ENCODE data around the gene FLRT2.

FLRT2 gene

GRCh38 chr14:85601246-85601645, 71.3 kb downstream of the FLRT2 start:
- TF ChIP-seq POLR2AphosphoS5 (IDR thresholded peaks at IDR 0.05; ENCODE audit: low read depth, low read length) (no peak), TAF1 (IDR thresholded peaks at IDR 0.05; ENCODE audit: borderline replicate concordance, insufficient read depth, low read length) (no peak), FOXP2 (optimal IDR thresholded peaks at IDR 0.05; ENCODE audit: borderline replicate concordance, extremely low read depth, extremely low read length, insufficient read depth) (no peak), SIN3A (IDR thresholded peaks at IDR 0.05; ENCODE audit: borderline replicate concordance, insufficient read depth, low read length) (no peak)
- TF ChIP-seq, protein P1, sequence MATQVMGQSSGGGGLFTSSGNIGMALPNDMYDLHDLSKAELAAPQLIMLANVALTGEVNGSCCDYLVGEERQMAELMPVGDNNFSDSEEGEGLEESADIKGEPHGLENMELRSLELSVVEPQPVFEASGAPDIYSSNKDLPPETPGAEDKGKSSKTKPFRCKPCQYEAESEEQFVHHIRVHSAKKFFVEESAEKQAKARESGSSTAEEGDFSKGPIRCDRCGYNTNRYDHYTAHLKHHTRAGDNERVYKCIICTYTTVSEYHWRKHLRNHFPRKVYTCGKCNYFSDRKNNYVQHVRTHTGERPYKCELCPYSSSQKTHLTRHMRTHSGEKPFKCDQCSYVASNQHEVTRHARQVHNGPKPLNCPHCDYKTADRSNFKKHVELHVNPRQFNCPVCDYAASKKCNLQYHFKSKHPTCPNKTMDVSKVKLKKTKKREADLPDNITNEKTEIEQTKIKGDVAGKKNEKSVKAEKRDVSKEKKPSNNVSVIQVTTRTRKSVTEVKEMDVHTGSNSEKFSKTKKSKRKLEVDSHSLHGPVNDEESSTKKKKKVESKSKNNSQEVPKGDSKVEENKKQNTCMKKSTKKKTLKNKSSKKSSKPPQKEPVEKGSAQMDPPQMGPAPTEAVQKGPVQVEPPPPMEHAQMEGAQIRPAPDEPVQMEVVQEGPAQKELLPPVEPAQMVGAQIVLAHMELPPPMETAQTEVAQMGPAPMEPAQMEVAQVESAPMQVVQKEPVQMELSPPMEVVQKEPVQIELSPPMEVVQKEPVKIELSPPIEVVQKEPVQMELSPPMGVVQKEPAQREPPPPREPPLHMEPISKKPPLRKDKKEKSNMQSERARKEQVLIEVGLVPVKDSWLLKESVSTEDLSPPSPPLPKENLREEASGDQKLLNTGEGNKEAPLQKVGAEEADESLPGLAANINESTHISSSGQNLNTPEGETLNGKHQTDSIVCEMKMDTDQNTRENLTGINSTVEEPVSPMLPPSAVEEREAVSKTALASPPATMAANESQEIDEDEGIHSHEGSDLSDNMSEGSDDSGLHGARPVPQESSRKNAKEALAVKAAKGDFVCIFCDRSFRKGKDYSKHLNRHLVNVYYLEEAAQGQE (IDR thresholded peaks at IDR 0.05; ENCODE audit: insufficient read depth in 1 of 2, low read depth in 2 of 2, low read length in 2 of 2), result no peak

DNA sequence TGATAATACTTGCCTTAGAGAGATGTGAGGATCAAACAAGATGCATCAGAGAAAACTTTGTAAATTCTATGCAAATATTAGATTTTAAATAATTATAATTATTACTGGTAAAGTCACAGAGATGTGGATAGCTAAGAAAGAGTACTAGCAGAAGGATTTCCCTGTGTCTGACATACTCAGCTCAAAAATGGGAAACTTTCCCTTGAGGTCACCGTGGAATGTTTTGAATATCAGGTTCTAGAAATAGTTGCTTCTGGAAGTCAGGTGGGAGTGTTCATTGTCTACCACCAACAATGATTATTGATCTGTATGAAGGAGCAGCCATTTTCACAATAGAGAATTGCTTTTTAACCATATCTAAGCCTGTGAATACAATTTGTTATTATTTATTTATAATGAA, 71.7 kb downstream of the FLRT2 start:
- TF ChIP-seq TAF1 (IDR thresholded peaks at IDR 0.05; ENCODE audit: borderline replicate concordance, insufficient read depth, low read length), result no peak
- TF ChIP-seq POLR2AphosphoS5 (IDR thresholded peaks at IDR 0.05; ENCODE audit: low read depth, low read length), result no peak
- TF ChIP-seq SIN3A (IDR thresholded peaks at IDR 0.05; ENCODE audit: borderline replicate concordance, insufficient read depth, low read length), result no peak
- TF ChIP-seq, protein P1 (IDR thresholded peaks at IDR 0.05; ENCODE audit: insufficient read depth in 1 of 2, low read depth in 2 of 2, low read length in 2 of 2), result no peak
- TF ChIP-seq FOXP2 (optimal IDR thresholded peaks at IDR 0.05; ENCODE audit: borderline replicate concordance, extremely low read depth, extremely low read length, insufficient read depth), result no peak

DNA sequence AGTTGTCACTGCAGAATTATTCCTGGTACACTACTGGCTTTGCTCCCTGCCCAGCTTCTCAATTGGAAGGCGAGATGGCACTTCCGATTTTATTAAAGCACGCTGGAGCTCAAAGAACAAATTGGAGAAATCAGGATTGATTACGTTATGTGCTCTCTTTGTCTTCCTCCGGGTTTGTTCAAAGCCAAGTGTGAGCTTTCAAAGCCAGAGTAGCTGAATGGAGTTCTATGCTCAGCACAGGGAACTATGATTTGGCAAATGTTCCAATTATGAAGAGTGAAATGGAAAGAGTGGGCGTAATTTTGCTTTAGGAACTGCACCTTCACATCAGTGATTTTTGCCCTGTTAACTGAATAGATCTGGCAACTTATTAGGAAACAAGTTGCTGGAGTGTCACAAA, 72.4 kb downstream of the FLRT2 start:
- no peak for TF ChIP-seq SIN3A (IDR thresholded peaks at IDR 0.05; ENCODE audit: borderline replicate concordance, insufficient read depth, low read length)
- no peak for TF ChIP-seq TAF1 (IDR thresholded peaks at IDR 0.05; ENCODE audit: borderline replicate concordance, insufficient read depth, low read length)
- no peak for TF ChIP-seq FOXP2 (optimal IDR thresholded peaks at IDR 0.05; ENCODE audit: borderline replicate concordance, extremely low read depth, extremely low read length, insufficient read depth)
- no peak for TF ChIP-seq POLR2AphosphoS5 (IDR thresholded peaks at IDR 0.05; ENCODE audit: low read depth, low read length)
- TF ChIP-seq, protein P1 (IDR thresholded peaks at IDR 0.05; ENCODE audit: insufficient read depth in 1 of 2, low read depth in 2 of 2, low read length in 2 of 2), result no peak

- no peak for TF ChIP-seq TAF1 (IDR thresholded peaks at IDR 0.05; ENCODE audit: borderline replicate concordance, insufficient read depth, low read length)
- TF ChIP-seq SIN3A (IDR thresholded peaks at IDR 0.05; ENCODE audit: borderline replicate concordance, insufficient read depth, low read length), result no peak
Observed at GRCh38 chr14:85604021-85604420, 74.1 kb downstream of the FLRT2 start.

- no peak for TF ChIP-seq SIN3A (IDR thresholded peaks at IDR 0.05; ENCODE audit: borderline replicate concordance, insufficient read depth, low read length)
- TF ChIP-seq TAF1 (IDR thresholded peaks at IDR 0.05; ENCODE audit: borderline replicate concordance, insufficient read depth, low read length), result no peak
Observed at GRCh38 chr14:85604714-85605113, 74.8 kb downstream of the FLRT2 start.

DNA sequence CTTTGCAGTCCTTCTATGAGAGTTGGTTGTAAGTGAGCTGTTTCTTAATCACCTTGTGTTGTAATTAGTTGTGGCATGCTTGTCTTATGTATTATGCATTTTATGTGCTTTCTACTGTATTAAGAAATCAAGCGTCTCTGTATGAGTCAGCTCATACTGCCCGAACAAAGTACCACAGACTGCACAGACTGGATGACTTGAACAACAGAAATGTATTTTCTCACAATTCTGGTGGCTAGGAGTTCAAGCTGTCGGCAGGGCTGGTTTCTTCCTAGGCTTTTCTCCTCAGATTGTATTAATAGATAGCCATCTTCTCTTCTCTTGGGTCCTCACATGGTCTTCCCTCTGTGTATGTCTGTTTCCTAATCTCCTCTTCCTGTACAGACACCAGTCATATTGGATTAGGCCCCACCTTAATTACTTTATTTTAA, 77.7 kb downstream of the FLRT2 start:
- TF ChIP-seq FOXP2 (optimal IDR thresholded peaks at IDR 0.05; ENCODE audit: borderline replicate concordance, extremely low read depth, extremely low read length, insufficient read depth) (no peak), POLR2AphosphoS5 (IDR thresholded peaks at IDR 0.05; ENCODE audit: low read depth, low read length) (no peak), SIN3A (IDR thresholded peaks at IDR 0.05; ENCODE audit: borderline replicate concordance, insufficient read depth, low read length) (no peak), TAF1 (IDR thresholded peaks at IDR 0.05; ENCODE audit: borderline replicate concordance, insufficient read depth, low read length) (no peak)

- TF ChIP-seq FOXP2 (optimal IDR thresholded peaks at IDR 0.05; ENCODE audit: borderline replicate concordance, extremely low read depth, extremely low read length, insufficient read depth) (no peak), POLR2AphosphoS5 (IDR thresholded peaks at IDR 0.05; ENCODE audit: low read depth, low read length) (no peak), TAF1 (IDR thresholded peaks at IDR 0.05; ENCODE audit: borderline replicate concordance, insufficient read depth, low read length) (no peak), SIN3A (IDR thresholded peaks at IDR 0.05; ENCODE audit: borderline replicate concordance, insufficient read depth, low read length) (no peak)
- TF ChIP-seq, protein P1 (IDR thresholded peaks at IDR 0.05; ENCODE audit: insufficient read depth in 1 of 2, low read depth in 2 of 2, low read length in 2 of 2), result no peak
Observed at GRCh38 chr14:85613496-85613895, 83.6 kb downstream of the FLRT2 start.
